ENCODE results near the gene KLF6. TPM values are rescaled to one million over a fixed set of nuclear protein-coding genes. Genes with fewer than 3 reads are reported as not detected.

The KLF6 gene
- total and polyA plus RNA-seq, 2 of the 4 experiments (the other 2 are of a cell fraction): 69.0 to 123 TPM

- no peaks in the 10 kb centered on the region for H4K20me1 ChIP-seq (ENCODE audit: insufficient read depth, low read length)
- no peak overlapping the region for H3K18ac ChIP-seq (ENCODE audit: low read depth, low read length)
- no peak for ATAC-seq (ENCODE audit: low read depth)
- H4K91ac ChIP-seq (ENCODE audit: insufficient read depth, low read depth, low read length): no peak overlapping the region
- no peak overlapping the region for H3K27ac ChIP-seq (ENCODE audit: insufficient read depth, low read length)
- no peak overlapping the region for H4K5ac ChIP-seq (ENCODE audit: low read depth, low read length)
- intact Hi-C loops (cut with micrococcal nuclease) (no loop called here), dilution Hi-C loops (cut with HindIII; ENCODE audit: low sequenced_read_pairs, unreplicated experiment) (no loop called here), in situ Hi-C loops (cut with MboI; ENCODE audit: low sequenced_read_pairs) (no loop called here)
- H3K79me1 ChIP-seq (ENCODE audit: low read depth in 1 of 2, low read length in 2 of 2): no peaks in the 10 kb centered on the region
- no peaks in the 10 kb centered on the region for H3K36me3 ChIP-seq (ENCODE audit: control insufficient read depth, insufficient read depth, low read length)
- H2AK9ac ChIP-seq (replicated peaks; ENCODE audit: low read depth, low read length, poor library complexity): peak overlapping the region; percentile 45
- H3K9me1 ChIP-seq (ENCODE audit: insufficient read depth, low read length): peaks cover 22% of the 10 kb centered on the region
- TF ChIP-seq FOS (IDR thresholded peaks at IDR 0.05; ENCODE audit: low read depth, low read length) (no peak), CHD1 (IDR thresholded peaks at IDR 0.05; ENCODE audit: low read depth, low read length) (no peak), NFE2L2 (IDR thresholded peaks at IDR 0.05; ENCODE audit: low read depth, low read length) (no peak), CEBPB (IDR thresholded peaks at IDR 0.05; ENCODE audit: low read depth, low read length) (no peak), RCOR1 (IDR thresholded peaks at IDR 0.05; ENCODE audit: insufficient replicate concordance, low read length) (no peak), POLR2A (IDR thresholded peaks at IDR 0.05; ENCODE audit: low read depth, low read length) (no peak), RAD21 (IDR thresholded peaks at IDR 0.05; ENCODE audit: low read length) (no peak), RFX5 (IDR thresholded peaks at IDR 0.05; ENCODE audit: low read depth, low read length) (no peak)
- H3K4me1 ChIP-seq (ENCODE audit: control insufficient read depth, insufficient read depth, low read length): peaks cover 16% of the 10 kb centered on the region
- no peak overlapping the region for H4K8ac ChIP-seq (ENCODE audit: low read depth in 2 of 2, low read length in 2 of 2)
- peak overlapping the region; percentile 34; the same call in 1 of the 2 replicates for H3K4ac ChIP-seq (ENCODE audit: low read depth, low read length)
- H3K56ac ChIP-seq (ENCODE audit: extremely low read depth, insufficient read depth, low read length): no peak overlapping the region
- ChIA-PET CTCF (no interaction called here), POLR2A (ENCODE audit: unreplicated experiment) (no interaction called here)
- no peak overlapping the region for H2AFZ ChIP-seq (replicated peaks; ENCODE audit: low read length, poor library complexity)
- no peak overlapping the region for H3K23ac ChIP-seq (ENCODE audit: low read depth, low read length)
- H2BK120ac ChIP-seq (ENCODE audit: low read depth, low read length): peak overlapping the region; percentile 5; the same call in 1 of the 2 replicates
- H2BK5ac ChIP-seq (ENCODE audit: low read depth, low read length, poor library complexity, severe bottlenecking): no peak overlapping the region
- H3K27me3 ChIP-seq (ENCODE audit: control insufficient read depth, insufficient read depth, low read length): no peaks in the 10 kb centered on the region
- H3K14ac ChIP-seq (replicated peaks; ENCODE audit: low read depth, low read length): no peak overlapping the region
- H3K9ac ChIP-seq (ENCODE audit: low read depth, low read length): no peak overlapping the region
- peak overlapping the region; percentile 41; the same call in 1 of the 3 replicates for H2BK15ac ChIP-seq (ENCODE audit: low read depth, low read length)
- H3K9me3 ChIP-seq (ENCODE audit: control insufficient read depth, insufficient read depth, low read length): no peaks in the 10 kb centered on the region
- BruUV-seq (replicated peaks): no TSS peak
- no peak overlapping the region for H3K4me3 ChIP-seq (ENCODE audit: insufficient read depth, low read depth, low read length)
- peak overlapping the region; percentile 39 for H2AK5ac ChIP-seq (ENCODE audit: low read depth, low read length)
- DNase-seq: no peak
- H2BK20ac ChIP-seq (ENCODE audit: low read depth, low read length): no peak overlapping the region; the same call in 1 of the 2 replicates
- H3K4me2 ChIP-seq (ENCODE audit: low read depth, low read length): no peak overlapping the region
- WGBS, 2 experiments (ENCODE audit: extremely low coverage in 2 of 2, insufficient read length in 1 of 2): 100% methylated on average over 2 of the region's 6 CpGs; no CpG with 5 or more reads in 1 of the 2 experiments
Observed at GRCh38 chr10:3758491-3758970, 26.5 kb downstream of the KLF6 start.
